HAP-1 (cell line): ENCODE results near the gene CYP3A4.
"Not testable (repeated sequence)": the region's sequence is repeated elsewhere in the genome, so short reads cannot be mapped to it uniquely, and the experiment has no call there.

Experiments
- DNase-seq, 2 experiments: peaks; one replicate each; pipeline ENCODE4 v3.0.0-alpha.2; 2016 to 2020; ENCODE audit warnings: low spot score in 2 of 2
- H3K27me3 ChIP-seq: fragments of 250-450 bp; sonication (Bioruptor Pico); 2 replicates; pipeline ENCODE4 v1.5.1; 2020; ENCODE audit warnings: low read depth, mild to moderate bottlenecking, moderate library complexity
- H3K36me3 ChIP-seq: fragments of 250-450 bp; sonication (Bioruptor Pico); replicated peaks from 2 replicates; pipeline ENCODE4 v1.5.1; 2020; ENCODE audit warnings: mild to moderate bottlenecking
- H3K4me1 ChIP-seq: fragments of 250-450 bp; sonication (Bioruptor Pico); 2 replicates; pipeline ENCODE4 v1.5.1; 2020; ENCODE audit warnings: mild to moderate bottlenecking
- H3K4me3 ChIP-seq: fragments of 250-450 bp; sonication (Bioruptor Pico); 2 replicates; pipeline ENCODE4 v1.5.1; 2020; ENCODE audit warnings: mild to moderate bottlenecking, moderate library complexity
- H3K9me3 ChIP-seq: fragments of 250-450 bp; sonication (Bioruptor Pico); 2 replicates; pipeline ENCODE4 v1.5.1; 2020; ENCODE audit warnings: mild to moderate bottlenecking, moderate library complexity
- in situ Hi-C: fragments of 300-500 bp; cut with MboI; formaldehyde crosslinking; loops from 3 replicates; pipeline ENCODE4 v1.14.3; 2020; ENCODE audit warnings: low sequenced_read_pairs, inconsistent platforms, mixed read lengths

Gene CYP3A4

DNA sequence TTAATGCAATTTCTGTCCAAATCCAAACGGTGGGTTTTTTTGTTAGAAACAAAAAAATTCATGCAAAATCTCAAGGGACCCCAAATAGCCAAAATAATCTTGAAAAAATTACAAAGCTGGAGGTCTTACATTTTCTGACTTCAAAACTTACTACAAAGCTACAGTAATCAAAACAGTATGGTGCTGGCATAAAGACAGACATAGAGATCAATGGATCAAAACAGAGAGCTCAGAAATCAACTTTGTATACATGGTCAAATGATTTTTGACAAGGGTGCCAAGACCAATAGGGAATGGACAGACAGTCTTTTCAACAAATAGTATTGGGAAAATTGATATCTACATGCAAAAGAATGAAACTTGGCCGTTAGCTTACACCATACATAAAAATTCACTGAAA is 21.7 kb upstream of the CYP3A4 start:
- DNase-seq, result no peak
- in situ Hi-C loops, result no loop called here
- H3K4me1 ChIP-seq, result no peaks in the 10 kb centered on the region
- H3K36me3 ChIP-seq, result no peaks in the 10 kb centered on the region
- no peak overlapping the region for H3K4me3 ChIP-seq
- H3K9me3 ChIP-seq, result no peaks in the 10 kb centered on the region
- peaks cover 6% of the 10 kb centered on the region; the same call in 1 of the 2 replicates for H3K27me3 ChIP-seq

DNA sequence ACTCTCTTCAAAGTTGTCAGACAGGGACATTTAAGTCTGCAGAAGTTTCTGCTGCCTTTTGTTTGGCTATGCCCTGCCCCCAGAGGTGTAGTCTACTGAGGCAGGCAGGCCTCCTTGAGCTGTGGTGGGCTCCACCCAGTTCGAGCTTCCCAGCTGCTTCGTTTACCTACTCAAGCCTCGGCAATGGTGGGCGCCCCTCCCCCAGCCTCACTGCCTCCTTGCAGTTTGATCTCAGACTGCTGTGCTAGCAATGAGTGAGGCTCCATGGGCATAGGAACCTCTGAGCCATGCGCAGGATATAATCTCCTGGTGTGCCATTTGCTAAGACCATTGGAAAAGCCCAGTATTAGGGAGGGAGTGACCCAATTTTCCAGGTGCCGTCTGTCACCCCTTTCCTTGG is 19.1 kb upstream of the CYP3A4 start:
- in situ Hi-C loops, H3K9me3 ChIP-seq, DNase-seq, H3K36me3 ChIP-seq, H3K4me1 ChIP-seq, H3K4me3 ChIP-seq, H3K27me3 ChIP-seq: not testable (repeated sequence)

- H3K4me3 ChIP-seq, H3K9me3 ChIP-seq, in situ Hi-C loops, H3K27me3 ChIP-seq, DNase-seq, H3K36me3 ChIP-seq, H3K4me1 ChIP-seq: not testable (repeated sequence)
These were observed 17.4 kb upstream of the CYP3A4 start for GRCh38 chr7:99801407-99801806.

DNA sequence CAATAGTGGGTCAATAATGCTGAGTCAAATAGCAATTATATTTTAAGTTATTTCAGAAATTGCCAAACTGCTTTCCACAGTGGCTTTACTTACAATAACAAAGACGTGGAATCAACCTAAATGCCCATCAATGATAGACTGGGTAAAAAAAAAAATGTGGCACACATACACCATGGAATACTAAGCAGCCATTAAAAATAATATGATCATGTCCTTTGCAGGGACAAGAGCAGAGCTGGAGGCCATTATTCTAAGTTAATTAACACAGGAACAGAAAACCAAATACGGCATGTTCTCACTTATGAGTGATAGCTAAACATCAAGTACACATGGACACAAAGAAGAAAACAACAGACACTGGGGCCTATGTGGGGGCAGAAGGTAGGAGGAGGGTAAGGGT is 15.0 kb upstream of the CYP3A4 start:
- in situ Hi-C loops, result no loop called here
- Histone ChIP-seq H3K4me1 (no peaks in the 10 kb centered on the region), H3K4me3 (no peak overlapping the region), H3K27me3 (no peaks in the 10 kb centered on the region; the same call in 1 of the 2 replicates), H3K36me3 (no peaks in the 10 kb centered on the region), H3K9me3 (no peaks in the 10 kb centered on the region)
- DNase-seq, result no peak

GRCh38 chr7:99795864-99796263 is 11.9 kb upstream of the CYP3A4 start:
- in situ Hi-C loops, DNase-seq, H3K36me3 ChIP-seq, H3K4me3 ChIP-seq, H3K27me3 ChIP-seq, H3K4me1 ChIP-seq, H3K9me3 ChIP-seq: not testable (repeated sequence)

DNA sequence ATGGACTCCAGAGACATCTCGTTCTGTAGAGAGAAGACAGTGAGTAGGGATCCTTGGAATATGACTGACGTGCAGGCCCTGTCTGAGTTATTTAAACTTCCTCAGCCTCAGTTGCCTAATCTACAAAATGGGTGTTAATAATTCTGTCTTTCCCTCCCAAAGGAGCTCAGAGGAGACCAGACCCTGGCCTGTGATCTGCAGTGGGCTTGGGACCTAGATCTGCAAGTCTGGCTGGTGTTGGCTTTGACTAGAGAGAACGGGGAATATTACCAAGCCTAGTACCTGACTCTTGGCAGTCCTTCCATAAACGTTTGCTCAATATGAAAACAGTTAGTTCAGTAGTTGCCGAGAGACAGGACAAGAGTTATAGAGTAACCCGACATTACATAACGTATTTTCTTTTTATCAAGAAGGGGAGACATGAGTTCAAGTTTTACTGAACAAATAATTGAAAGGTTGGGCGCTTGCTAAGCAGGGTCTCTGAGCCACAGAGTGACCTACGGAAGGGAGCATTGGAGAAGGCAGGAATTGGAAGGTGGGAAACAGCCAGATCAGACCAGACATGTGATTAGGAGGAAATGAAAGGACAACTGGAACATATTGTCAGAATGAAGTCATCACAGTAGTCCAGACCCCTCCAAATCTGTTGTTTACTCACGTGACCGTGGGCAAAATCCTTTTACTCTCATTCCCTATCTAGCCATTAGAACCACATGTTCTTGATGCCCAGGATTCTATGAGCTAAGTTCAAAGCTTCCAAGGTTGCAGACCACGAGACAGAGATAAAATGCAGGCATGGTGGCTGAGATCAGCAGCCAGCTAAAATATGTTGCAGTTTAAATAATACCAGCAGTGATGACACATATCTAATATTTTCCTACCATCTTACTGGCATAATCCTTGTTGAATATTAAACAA is 10.9 kb upstream of the CYP3A4 start:
- no peak for DNase-seq

GRCh38 chr7:99793443-99793842 is 9.5 kb upstream of the CYP3A4 start:
- H3K36me3 ChIP-seq, result no peaks in the 10 kb centered on the region
- H3K4me3 ChIP-seq, result no peak overlapping the region
- H3K9me3 ChIP-seq, result no peaks in the 10 kb centered on the region
- in situ Hi-C loops, result no loop called here
- no peaks in the 10 kb centered on the region for H3K4me1 ChIP-seq
- no peak for DNase-seq
- H3K27me3 ChIP-seq, result peaks cover 6% of the 10 kb centered on the region; the same call in 1 of the 2 replicates

More for the DNA sequence above, 10.9 kb upstream of the CYP3A4 start:
- Histone ChIP-seq H3K27me3 (peaks cover 6% of the 10 kb centered on the region; the same call in 1 of the 2 replicates), H3K4me3 (no peak overlapping the region), H3K4me1 (no peaks in the 10 kb centered on the region), H3K9me3 (no peaks in the 10 kb centered on the region), H3K36me3 (no peaks in the 10 kb centered on the region)
- in situ Hi-C loops, result no loop called here

DNA sequence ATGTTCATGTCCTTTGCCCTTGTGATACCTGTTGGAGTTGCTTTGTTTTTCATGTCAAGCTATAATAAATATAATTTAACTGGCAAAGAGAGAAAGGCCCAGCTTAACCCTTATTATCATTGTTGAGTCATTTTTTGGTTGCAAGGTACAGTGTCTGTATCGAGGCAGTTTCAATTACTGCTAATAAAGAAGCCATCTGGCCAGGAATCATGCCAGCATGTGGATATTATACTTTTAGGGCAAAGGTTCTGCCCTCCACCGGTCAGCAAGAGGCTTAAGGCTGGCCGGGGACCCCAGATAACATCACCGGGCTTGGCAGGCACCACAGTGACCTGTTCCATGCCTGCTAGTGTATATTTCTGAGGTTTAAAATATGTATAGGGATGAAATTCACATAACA is 9.0 kb upstream of the CYP3A4 start:
- peaks cover 6% of the 10 kb centered on the region; the same call in 1 of the 2 replicates for H3K27me3 ChIP-seq
- in situ Hi-C loops, result no loop called here
- DNase-seq, result no peak
- H3K36me3 ChIP-seq, result no peaks in the 10 kb centered on the region
- no peak overlapping the region for H3K4me3 ChIP-seq
- no peaks in the 10 kb centered on the region for H3K4me1 ChIP-seq
- H3K9me3 ChIP-seq, result no peaks in the 10 kb centered on the region

GRCh38 chr7:99791667-99792369 is 7.8 kb upstream of the CYP3A4 start:
- Histone ChIP-seq H3K4me3 (no peak overlapping the region), H3K27me3 (peaks cover 6% of the 10 kb centered on the region; the same call in 1 of the 2 replicates), H3K4me1 (no peaks in the 10 kb centered on the region), H3K36me3 (no peaks in the 10 kb centered on the region), H3K9me3 (no peaks in the 10 kb centered on the region)
- in situ Hi-C loops, result no loop called here
- DNase-seq, result no peak

GRCh38 chr7:99791021-99791420 is 7.0 kb upstream of the CYP3A4 start:
- no peaks in the 10 kb centered on the region for H3K36me3 ChIP-seq
- H3K9me3 ChIP-seq, result no peaks in the 10 kb centered on the region
- no peak for DNase-seq
- in situ Hi-C loops, result no loop called here
- H3K4me1 ChIP-seq, result no peaks in the 10 kb centered on the region
- peaks cover 6% of the 10 kb centered on the region; the same call in 1 of the 2 replicates for H3K27me3 ChIP-seq
- no peak overlapping the region for H3K4me3 ChIP-seq

DNA sequence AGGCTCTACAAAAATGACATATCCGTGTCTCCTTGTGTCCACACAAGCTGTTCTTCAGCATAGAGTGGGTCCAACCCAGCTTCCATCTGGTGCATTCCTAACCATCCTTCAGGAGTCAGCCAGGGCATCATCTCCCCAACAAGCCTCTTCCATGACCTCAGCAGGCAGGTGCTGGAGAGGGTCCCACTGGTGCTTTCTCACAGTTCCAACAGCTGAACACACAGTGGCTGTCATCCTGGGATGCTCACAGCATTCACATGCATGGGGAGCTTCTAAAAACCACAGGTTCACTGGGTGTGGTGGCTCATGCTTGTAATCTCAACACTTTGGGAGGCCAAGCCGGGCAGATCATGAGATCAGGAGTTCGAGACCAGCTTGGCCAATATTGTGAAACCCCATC is 6.4 kb upstream of the CYP3A4 start:
- peaks cover 6% of the 10 kb centered on the region; the same call in 1 of the 2 replicates for H3K27me3 ChIP-seq
- DNase-seq, result no peak

GRCh38 chr7:99789441-99790070 is 5.6 kb upstream of the CYP3A4 start:
- in situ Hi-C loops, result no loop called here
- DNase-seq, result no peak
- H3K9me3 ChIP-seq, result no peaks in the 10 kb centered on the region
- no peak overlapping the region for H3K4me3 ChIP-seq
- H3K4me1 ChIP-seq, result no peaks in the 10 kb centered on the region
- H3K27me3 ChIP-seq, result peaks cover 6% of the 10 kb centered on the region; the same call in 1 of the 2 replicates
- no peaks in the 10 kb centered on the region for H3K36me3 ChIP-seq

More for the DNA sequence above, 6.4 kb upstream of the CYP3A4 start:
- H3K9me3 ChIP-seq, result no peaks in the 10 kb centered on the region
- no peaks in the 10 kb centered on the region for H3K4me1 ChIP-seq
- no peak overlapping the region for H3K4me3 ChIP-seq
- in situ Hi-C loops, result no loop called here
- no peaks in the 10 kb centered on the region for H3K36me3 ChIP-seq

GRCh38 chr7:99788554-99788953 is 4.6 kb upstream of the CYP3A4 start:
- H3K27me3 ChIP-seq, result peaks cover 6% of the 10 kb centered on the region; the same call in 1 of the 2 replicates
- in situ Hi-C loops, result no loop called here
- no peaks in the 10 kb centered on the region for H3K4me1 ChIP-seq
- no peak overlapping the region for H3K4me3 ChIP-seq
- H3K36me3 ChIP-seq, result no peaks in the 10 kb centered on the region
- no peaks in the 10 kb centered on the region for H3K9me3 ChIP-seq
- DNase-seq, result no peak
